Breast epithelium (tissue), 3 donors: Measurements from ENCODE around the gene CHSY3.

Experiments
- CTCF ChIP-seq, 3 donors: fragments of 450-650 bp; IDR thresholded peaks; one replicate each; pipeline ENCODE4 v1.5.1; 2016 to 2017; ENCODE audit warnings: antibody characterized with exemption in 3 of 3, mild to moderate bottlenecking in 3 of 3, moderate library complexity in 3 of 3
- POLR2A ChIP-seq: fragments of 450-650 bp; IDR thresholded peaks from one replicate; pipeline ENCODE4 v1.6.1; 2016; ENCODE audit warnings: antibody characterized with exemption, mild to moderate bottlenecking, moderate library complexity

GRCh38 chr5:130068988-130069387 lies 164.7 kb downstream of the CHSY3 start:
- TF ChIP-seq POLR2A (no peak), CTCF (IDR thresholded peaks at IDR 0.05) (no peak)
